ENCODE results near the gene TOP3A. TPM values are rescaled to one million over a fixed set of nuclear protein-coding genes. Genes with fewer than 3 reads are reported as not detected.
A peak's percentile ranks its signal among the peaks of the same experiment; 100 is the strongest.

The TOP3A gene
- total RNA-seq, 4 donors from 2014 or later: 12.0 to 79.0 (median 32.1) TPM

- peak overlapping the region; percentile 83 to 97 (median 88) for H3K4me3 ChIP-seq
- in situ Hi-C loops (cut with MboI; ENCODE audit: low pct_ligation_motif_present in 1 of 4, low pct_unique_long_range_greater_than_20kb in 1 of 4, low sequenced_read_pairs in 3 of 4) (no loop called here), intact Hi-C loops (cut with DNase I; ENCODE audit: low total_unique reads) (no loop called here)
- TF ChIP-seq POLR2AphosphoS5 (IDR thresholded peaks at IDR 0.05) (peak in 2 of 3 donors; percentile 18 to 37), CTCF (IDR thresholded peaks at IDR 0.05) (peak in 1 of 5 experiments; percentile 14), EP300 (IDR thresholded peaks at IDR 0.05; ENCODE audit: low read depth) (no peak)
- no peaks in the 10 kb centered on the region for H3K27me3 ChIP-seq
- no peaks in the 10 kb centered on the region for H3K36me3 ChIP-seq
- H3K9me3 ChIP-seq: no peaks in the 10 kb centered on the region
- H3K27ac ChIP-seq: peak overlapping the region; percentile 83 to 89 (median 86)
- 0 to 4% methylated on average over 2 to 14 of the region's 14 CpGs for WGBS, 2 donors (ENCODE audit: low coverage in 1 of 2)
- peak; percentile 68 for DNase-seq
- H3K4me1 ChIP-seq: peaks cover 0 to 21% (median 10%) of the 10 kb centered on the region in 4 donors
Measured at GRCh38 chr17:18362698-18363100, 47.9 kb upstream of the TOP3A start.

GRCh38 chr17:18361837-18362697 is 47.3 kb upstream of the TOP3A start:
- H3K27ac ChIP-seq: peak overlapping the region; percentile 83 to 89 (median 86)
- DNase-seq: no peak
- intact Hi-C loops (cut with DNase I; ENCODE audit: low total_unique reads): no loop called here
- TF ChIP-seq EP300 (IDR thresholded peaks at IDR 0.05; ENCODE audit: low read depth) (no peak), POLR2AphosphoS5 (IDR thresholded peaks at IDR 0.05) (no peak), CTCF (IDR thresholded peaks at IDR 0.05) (no peak), POLR2A (IDR thresholded peaks at IDR 0.05) (no peak)
- H3K27me3 ChIP-seq: no peaks in the 10 kb centered on the region
- no peaks in the 10 kb centered on the region for H3K9me3 ChIP-seq
- WGBS, 2 donors (ENCODE audit: low coverage in 1 of 2): 24 to 46% methylated on average over 7 to 15 of the region's 15 CpGs
- H3K4me3 ChIP-seq: peak overlapping the region in 3 of 4 donors; percentile 85 to 97 (median 90)
- in situ Hi-C loops (cut with MboI; ENCODE audit: low pct_ligation_motif_present in 1 of 4, low pct_unique_long_range_greater_than_20kb in 1 of 4, low sequenced_read_pairs in 3 of 4): no loop called here
- H3K36me3 ChIP-seq: no peaks in the 10 kb centered on the region
- H3K4me1 ChIP-seq: peaks cover 0 to 21% (median 10%) of the 10 kb centered on the region in 4 donors

GRCh38 chr17:18360518-18360917 is 45.7 kb upstream of the TOP3A start:
- TF ChIP-seq POLR2A (IDR thresholded peaks at IDR 0.05) (no peak), POLR2AphosphoS5 (IDR thresholded peaks at IDR 0.05) (no peak), CTCF (IDR thresholded peaks at IDR 0.05) (no peak), EP300 (IDR thresholded peaks at IDR 0.05; ENCODE audit: low read depth) (no peak)
- H3K27ac ChIP-seq: no peak overlapping the region
- intact Hi-C loops (cut with DNase I; ENCODE audit: low total_unique reads): no loop called here
- no peak for DNase-seq
- WGBS, 2 donors (ENCODE audit: low coverage in 1 of 2): 67 to 92% methylated on average over 2 to 8 of the region's 8 CpGs
- peaks cover 0 to 21% (median 10%) of the 10 kb centered on the region in 4 donors for H3K4me1 ChIP-seq
- no peaks in the 10 kb centered on the region for H3K27me3 ChIP-seq
- no peak overlapping the region for H3K4me3 ChIP-seq
- H3K9me3 ChIP-seq: no peaks in the 10 kb centered on the region
- in situ Hi-C loops (cut with MboI; ENCODE audit: low pct_ligation_motif_present in 1 of 4, low pct_unique_long_range_greater_than_20kb in 1 of 4, low sequenced_read_pairs in 3 of 4): no loop called here
- no peaks in the 10 kb centered on the region for H3K36me3 ChIP-seq

GRCh38 chr17:18356624-18357023 is 41.8 kb upstream of the TOP3A start:
- peaks cover 0 to 2% (median 0%) of the 10 kb centered on the region in 4 donors for H3K4me1 ChIP-seq
- 86% methylated on average over 10 of the region's 10 CpGs; no CpG with 5 or more reads in 1 of the 2 donors for WGBS, 2 donors (ENCODE audit: low coverage in 1 of 2)
- intact Hi-C loops (cut with DNase I; ENCODE audit: low total_unique reads): no loop called here

More at GRCh38 chr17:18356624-18357023, 41.8 kb upstream of the TOP3A start:
- in situ Hi-C loops (cut with MboI; ENCODE audit: low pct_ligation_motif_present in 1 of 4, low pct_unique_long_range_greater_than_20kb in 1 of 4, low sequenced_read_pairs in 3 of 4): no loop called here
- Histone ChIP-seq H3K9me3 (no peaks in the 10 kb centered on the region), H3K36me3 (peaks cover 0 to 22% (median 7%) of the 10 kb centered on the region in 4 donors), H3K27me3 (no peaks in the 10 kb centered on the region), H3K4me3 (no peak overlapping the region), H3K27ac (peak overlapping the region in 3 of 4 donors; percentile 19 to 36 (median 36))
- peak; percentile 25 for DNase-seq
- no peak for TF ChIP-seq EP300 (IDR thresholded peaks at IDR 0.05; ENCODE audit: low read depth)
- TF ChIP-seq POLR2A (IDR thresholded peaks at IDR 0.05): no peak
- TF ChIP-seq CTCF (IDR thresholded peaks at IDR 0.05): no peak
- TF ChIP-seq POLR2AphosphoS5 (IDR thresholded peaks at IDR 0.05): no peak

Measured in transverse colon (tissue), 4 donors.